Prostate gland (tissue), 2 donors: ENCODE measurements around the gene CLEC16A.

Source experiments
- POLR2A ChIP-seq: fragments of 450-650 bp; IDR thresholded peaks from one replicate; pipeline ENCODE4 v1.6.1; 2016; ENCODE audit warnings: antibody characterized with exemption, mild to moderate bottlenecking
- POLR2AphosphoS5 ChIP-seq: sonication (generic); formaldehyde crosslinking; IDR thresholded peaks from one replicate; pipeline ENCODE4 v1.6.1; 2017; ENCODE audit warnings: antibody characterized with exemption
- TF ChIP-seq, protein P1 (sequence below), 4 experiments: fragments of 200-600 bp in 2 of 4; fragments of 450-650 bp in 2 of 4; sonication (generic) in 2 of 4; IDR thresholded peaks; 1 replicate in 3 of 4; 2 replicates in 1 of 4; pipeline ENCODE4 v1.5.1; 2016 to 2019; ENCODE audit warnings: antibody characterized with exemption in 4 of 4, mild to moderate bottlenecking in 2 of 4, moderate library complexity in 2 of 4

DNA sequence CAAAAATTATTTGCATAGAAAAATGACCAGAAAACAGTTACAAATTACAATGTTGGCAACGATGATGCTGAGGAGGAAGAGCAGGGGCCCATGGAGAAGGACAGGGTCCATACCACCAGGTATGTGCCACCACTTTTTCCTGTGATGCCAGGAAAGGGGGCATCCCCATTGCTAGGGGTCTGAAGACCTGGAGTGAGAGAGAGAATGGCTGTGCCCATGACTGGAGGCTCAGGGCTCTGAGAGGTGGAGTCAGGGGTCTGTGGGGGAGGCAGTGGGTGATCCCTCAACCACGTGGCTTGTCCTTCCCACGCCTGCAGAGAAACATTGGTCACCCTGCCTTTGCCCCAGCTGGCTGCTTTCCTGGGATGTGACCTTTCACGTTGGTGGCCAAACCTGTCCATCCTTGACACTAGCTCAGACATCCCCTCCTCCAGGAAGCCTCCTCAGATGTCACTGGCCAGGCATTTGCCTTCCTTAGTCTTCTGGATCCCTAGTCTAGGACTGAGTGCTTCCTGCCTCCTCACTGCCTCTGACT lies 260.2 kb downstream of the CLEC16A start:
- no peak for TF ChIP-seq POLR2AphosphoS5
- TF ChIP-seq, protein P1, sequence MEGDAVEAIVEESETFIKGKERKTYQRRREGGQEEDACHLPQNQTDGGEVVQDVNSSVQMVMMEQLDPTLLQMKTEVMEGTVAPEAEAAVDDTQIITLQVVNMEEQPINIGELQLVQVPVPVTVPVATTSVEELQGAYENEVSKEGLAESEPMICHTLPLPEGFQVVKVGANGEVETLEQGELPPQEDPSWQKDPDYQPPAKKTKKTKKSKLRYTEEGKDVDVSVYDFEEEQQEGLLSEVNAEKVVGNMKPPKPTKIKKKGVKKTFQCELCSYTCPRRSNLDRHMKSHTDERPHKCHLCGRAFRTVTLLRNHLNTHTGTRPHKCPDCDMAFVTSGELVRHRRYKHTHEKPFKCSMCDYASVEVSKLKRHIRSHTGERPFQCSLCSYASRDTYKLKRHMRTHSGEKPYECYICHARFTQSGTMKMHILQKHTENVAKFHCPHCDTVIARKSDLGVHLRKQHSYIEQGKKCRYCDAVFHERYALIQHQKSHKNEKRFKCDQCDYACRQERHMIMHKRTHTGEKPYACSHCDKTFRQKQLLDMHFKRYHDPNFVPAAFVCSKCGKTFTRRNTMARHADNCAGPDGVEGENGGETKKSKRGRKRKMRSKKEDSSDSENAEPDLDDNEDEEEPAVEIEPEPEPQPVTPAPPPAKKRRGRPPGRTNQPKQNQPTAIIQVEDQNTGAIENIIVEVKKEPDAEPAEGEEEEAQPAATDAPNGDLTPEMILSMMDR (IDR thresholded peaks at IDR 0.05): no peak
- TF ChIP-seq POLR2A: no peak
